Activated T-cell treated with anti-CD3 and anti-CD28 coated beads for 4 hours (primary cell): ENCODE measurements around the gene C17orf114.
"Not testable (repeated sequence)": the region's sequence is repeated elsewhere in the genome, so short reads cannot be mapped to it uniquely, and the experiment has no call there.

ENCODE experiments used
- DNase-seq: peaks from one replicate; pipeline ENCODE4 v3.0.0-alpha.2; 2020

Gene C17orf114

GRCh38 chr17:4802228-4802627 lies at the start of gene C17orf114:
C17orf114 (minus strand) TSS chr17:4802328.
- DNase-seq, result no peak

- DNase-seq, result no peak
These were observed 49.0 kb upstream of the C17orf114 start for GRCh38 chr17:4851084-4851483.

DNA sequence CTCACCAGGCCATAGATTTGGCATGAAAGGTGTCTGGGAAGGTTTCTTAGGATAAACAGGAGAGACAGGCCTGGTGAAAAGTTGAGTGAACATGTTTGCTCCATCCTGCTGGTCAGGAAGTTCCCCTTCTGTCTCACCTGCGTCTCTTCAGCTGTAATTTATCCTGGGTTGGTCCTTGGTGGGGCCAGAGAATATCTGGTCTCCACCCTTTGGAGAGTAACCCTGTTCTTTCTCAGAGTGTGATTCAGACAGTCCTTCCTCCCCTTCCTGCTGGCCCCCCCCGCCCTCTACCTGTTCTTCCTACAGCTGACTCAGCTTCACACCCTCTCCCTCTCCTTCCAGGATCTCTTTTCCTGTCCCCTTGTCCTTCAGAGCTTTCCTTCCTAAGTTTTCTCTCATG lies 48.1 kb upstream of the C17orf114 start:
- DNase-seq, result no peak

- DNase-seq, result no peak
These were observed 46.9 kb upstream of the C17orf114 start for GRCh38 chr17:4849011-4849536.

- no peak for DNase-seq
These were observed 44.7 kb upstream of the C17orf114 start for GRCh38 chr17:4846635-4847390.

GRCh38 chr17:4845118-4845517 lies 43.0 kb upstream of the C17orf114 start:
- DNase-seq, result no peak

DNA sequence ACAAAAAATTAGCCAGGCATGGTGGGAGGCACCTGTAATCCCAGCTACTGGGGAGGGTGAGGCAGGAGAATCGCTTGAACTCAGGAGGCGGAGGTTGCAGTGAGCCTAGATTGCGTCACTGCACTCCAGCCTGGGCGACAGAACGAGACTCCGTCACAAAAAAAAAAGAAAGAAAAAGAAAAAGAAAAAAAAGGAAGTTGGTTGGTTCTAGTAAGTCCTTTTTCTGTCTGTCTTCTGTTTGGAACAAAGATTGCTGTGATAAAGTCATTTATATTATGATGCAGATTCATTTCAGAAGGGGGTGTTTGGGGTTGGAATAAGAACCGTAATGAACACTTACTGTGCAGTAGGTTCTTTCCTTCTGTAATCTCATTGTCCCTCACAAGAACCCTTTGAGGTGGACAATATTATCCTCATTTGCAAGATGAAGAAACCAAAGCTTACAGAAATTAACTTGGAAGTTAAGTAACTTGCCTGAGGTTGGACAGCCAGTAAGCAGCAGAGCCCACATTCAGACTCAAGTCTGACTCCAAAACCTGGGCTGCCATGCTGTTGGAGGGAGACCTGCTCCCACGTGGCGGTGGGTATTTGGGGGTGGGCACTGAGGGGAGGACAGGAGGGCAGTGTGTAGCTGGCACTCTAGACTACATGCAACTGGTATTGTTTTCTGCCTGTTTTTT lies 41.3 kb upstream of the C17orf114 start:
- DNase-seq, result no peak

DNA sequence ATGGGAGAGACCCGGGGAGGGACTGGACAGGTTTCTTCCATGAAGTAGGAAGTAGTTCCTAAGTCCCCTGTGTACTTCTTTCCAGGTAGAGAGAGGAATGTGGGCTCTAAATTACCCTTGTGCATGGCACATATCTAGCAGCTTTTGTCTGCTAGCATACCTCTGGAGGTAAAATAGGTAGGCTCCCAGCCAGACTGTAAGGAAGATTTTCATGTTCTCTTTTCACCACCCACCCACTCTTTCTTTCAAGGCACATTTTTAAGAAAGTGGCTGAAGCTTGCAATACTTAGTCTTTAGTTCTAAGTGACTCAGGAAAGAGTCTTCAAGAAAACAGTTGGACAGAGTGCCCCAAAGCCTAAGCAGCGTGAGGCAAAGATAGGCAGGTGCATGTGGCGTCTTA lies 40.2 kb upstream of the C17orf114 start:
- no peak for DNase-seq

GRCh38 chr17:4840893-4841242 lies 38.7 kb upstream of the C17orf114 start:
- DNase-seq, result no peak

- DNase-seq, result no peak
These were observed 38.1 kb upstream of the C17orf114 start for GRCh38 chr17:4839965-4840892.

- no peak for DNase-seq
These were observed 37.1 kb upstream of the C17orf114 start for GRCh38 chr17:4839221-4839620.

GRCh38 chr17:4838309-4838785 lies 36.2 kb upstream of the C17orf114 start:
- no peak for DNase-seq

DNA sequence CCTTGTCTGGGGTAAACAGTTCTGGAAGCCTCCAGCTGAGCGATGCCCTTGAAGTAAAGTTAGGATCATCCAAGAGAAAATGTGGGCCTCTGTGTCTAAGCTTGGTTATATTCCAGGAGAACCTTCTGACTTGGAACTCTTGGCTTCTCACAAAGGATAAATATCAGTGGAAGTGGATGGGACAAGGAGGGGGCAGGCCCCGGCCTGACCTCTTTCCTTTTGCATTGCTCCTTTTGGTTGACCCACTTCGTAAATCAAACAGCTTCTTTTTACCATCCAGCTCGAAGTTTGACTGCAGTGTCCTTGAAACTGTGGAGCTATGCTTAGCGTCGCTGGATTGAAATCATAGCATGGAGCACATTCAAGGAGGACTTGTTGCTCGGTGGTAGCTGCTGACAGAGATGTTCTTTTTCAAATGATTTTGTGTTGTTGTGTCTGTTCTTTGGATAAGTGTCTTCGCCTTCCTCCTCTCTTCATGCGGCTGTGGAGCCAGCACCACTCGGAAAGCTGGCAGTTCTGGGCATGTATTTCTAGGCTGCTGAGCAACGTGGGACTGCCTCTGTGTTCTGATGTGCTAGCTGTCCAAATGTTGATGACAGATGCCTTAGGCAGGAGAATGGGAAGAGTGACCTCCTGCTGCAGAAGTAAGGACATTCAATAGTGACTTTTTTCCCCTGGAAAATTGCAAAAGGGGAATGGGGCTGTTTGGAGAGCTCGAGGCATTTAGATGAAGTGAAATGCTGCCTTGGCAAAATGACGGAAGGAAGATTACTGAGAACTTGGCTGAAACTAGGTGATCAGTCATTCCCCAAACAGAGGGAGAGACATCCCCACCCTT lies 35.6 kb upstream of the C17orf114 start:
- DNase-seq, result no peak

DNA sequence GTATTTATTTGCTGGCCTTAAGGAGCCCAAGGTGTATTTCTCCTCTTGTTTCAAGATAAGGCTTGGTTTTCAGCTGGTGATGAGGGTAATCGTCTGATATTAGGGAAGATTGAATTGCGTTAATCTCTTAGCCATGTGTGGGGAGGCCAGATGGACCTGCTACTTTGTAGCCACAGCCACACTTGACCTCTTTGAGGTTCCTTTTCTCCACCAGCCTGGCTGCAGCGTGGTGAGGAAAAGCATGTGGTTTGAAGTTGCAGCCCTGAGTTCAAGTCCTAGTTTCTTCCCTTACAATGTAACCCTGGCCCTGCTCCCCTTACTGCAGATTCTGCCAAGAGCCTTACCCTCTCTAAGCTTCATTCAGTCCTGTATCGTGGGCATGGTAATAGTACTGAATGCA lies 34.1 kb upstream of the C17orf114 start:
- no peak for DNase-seq

DNA sequence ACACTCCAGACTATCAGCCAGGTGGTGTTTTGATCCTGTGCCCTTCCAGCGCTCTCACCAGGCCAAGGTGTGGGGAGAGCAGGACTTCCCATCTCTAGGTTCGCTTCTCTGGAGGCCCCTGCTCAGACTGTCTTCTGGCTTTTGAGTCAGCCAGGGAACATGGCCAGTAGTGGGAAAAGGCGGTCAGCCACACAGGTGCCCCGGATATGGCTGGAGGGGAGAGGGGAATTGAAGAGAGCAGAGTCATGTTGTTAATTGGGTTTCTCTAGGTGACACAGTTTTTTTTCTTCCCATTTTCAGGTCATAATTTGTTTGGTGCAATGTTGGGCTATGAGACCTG lies 32.5 kb upstream of the C17orf114 start:
- DNase-seq, result no peak

DNA sequence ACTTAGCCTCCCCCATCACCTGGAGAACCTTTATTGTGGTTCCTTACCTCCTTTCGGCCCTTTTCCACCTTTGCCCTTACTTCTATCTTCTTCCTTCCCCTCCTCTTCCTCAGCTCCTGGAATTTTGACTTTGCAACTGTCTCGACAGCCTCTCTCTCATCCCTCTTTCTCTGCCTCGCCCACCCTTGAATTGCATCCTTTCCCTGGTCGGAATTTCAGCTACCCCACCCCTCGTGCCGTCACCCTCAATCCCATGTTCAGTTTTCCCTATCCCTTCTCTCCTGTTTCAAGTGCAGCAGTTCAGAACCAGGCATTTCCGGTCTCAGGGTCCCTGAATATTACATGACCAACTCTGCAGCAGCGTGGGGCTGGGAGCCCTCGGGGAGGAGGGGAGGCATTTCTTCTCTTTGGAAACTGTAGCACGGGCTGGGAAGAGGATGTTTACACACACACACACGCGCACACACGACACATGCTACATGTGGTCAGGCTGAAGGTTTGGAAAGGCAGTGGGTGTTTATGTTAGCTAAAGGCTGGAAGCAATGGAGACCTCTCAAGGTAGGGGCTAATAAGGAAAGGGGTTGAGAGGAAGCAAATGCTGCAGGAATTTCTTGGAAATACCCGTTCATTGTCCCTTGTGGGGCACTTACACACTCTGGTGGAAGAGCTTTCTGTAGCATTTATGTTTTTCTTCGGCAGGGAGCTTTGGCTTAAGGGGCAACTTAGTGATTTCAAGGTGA lies 32.0 kb upstream of the C17orf114 start:
- DNase-seq, result no peak

DNA sequence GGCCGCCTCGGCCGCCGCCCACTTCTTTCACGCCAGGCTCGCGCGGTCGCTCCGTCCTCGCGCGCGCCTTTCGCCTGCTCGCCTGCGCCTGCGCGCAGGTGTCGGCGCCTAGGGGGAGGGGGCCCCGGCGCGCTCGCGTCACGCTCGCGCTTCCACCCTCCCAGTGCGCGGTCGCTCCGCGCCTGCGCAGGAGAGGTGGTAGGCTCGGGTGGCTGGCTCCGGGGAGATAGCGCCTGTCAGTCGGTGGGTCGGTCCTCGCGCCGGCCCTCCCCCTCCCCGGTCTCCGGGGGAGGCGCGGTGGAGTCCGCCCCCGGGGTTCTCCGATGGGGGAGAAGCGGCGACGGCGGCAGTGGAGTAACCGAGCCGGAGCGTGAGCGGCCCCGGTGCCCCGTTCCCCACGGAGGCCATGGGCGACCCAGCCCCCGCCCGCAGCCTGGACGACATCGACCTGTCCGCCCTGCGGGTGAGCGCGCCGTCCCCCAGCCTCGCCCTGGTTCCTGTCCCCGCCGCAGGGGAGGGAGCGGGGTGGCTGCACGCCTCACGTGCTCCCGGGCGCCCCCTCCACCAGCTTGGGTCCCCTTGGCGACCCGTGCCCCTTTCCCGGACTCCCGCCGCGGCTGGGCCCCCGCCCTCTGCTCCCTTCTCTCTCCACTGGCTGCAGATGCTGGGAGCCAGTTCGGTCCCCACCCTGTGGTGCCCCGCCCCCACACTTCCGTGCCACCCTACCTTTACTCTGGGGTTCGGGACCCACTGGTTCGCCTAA lies 31.2 kb upstream of the C17orf114 start, which contains the start of gene MINK1:
Gene MINK1 (plus strand): TSS at position 163 of the 763 bp plus-strand sequence. CDS start 244 bp downstream, at position 407.
- DNase-seq, result peak; percentile 79

GRCh38 chr17:4832829-4833177 lies 30.7 kb upstream of the C17orf114 start:
- DNase-seq, result not testable (repeated sequence)

DNA sequence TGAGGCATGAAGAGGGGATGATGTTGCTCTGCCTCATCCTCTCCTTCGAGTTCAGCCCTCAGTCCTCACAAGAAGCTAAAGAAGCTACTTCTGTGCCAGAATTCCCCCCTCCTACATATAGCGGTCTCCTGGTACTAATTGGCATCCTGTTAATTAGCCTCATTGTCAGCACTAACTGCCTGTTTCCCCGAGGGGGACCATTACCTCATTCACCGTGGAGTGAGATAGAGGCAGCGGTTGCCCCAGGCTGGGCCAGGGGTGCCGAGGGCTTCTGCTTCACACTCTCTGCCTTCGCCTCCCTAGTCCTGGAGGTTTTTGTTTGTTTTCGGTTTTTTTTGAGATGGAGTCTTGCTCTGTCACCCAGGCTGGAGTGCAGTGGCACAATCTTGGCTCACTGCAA lies 25.3 kb upstream of the C17orf114 start:
- DNase-seq, result no peak

DNA sequence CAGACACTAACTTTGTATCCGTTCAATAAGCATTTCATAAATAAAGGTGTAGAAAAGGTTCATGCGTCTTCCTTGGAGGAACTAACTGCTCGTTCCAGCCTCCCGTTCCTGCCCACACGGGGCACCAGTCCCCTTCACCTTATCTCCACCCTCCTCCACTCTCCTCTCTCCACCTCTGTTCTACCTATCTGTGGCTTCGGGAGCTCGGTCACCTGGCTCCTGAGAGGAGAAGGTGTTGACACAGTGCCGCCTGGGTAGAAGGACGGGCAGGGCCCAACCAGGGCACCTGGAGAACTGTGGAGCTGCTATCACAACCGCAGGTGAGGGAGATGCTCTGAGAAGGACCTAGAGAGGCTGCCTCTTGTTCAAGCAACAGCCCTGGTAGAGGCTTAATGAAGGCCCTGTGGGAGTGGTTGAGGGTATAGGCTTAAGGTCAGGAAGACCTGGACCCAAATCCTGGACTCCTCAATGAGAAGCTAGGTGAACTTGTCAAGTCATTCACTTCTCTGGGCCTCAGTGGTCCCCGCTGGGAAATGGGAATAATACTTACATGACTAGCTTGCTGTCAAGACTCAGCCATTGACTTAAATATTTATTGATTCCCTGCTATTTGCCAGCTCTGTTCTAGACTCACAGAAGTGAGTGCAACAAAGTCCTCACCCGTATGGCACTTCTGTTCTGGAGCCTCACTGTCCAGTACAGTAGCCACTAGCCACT lies 21.4 kb upstream of the C17orf114 start:
- no peak for DNase-seq
